ENCODE data around the gene HNRNPM.
"Not testable (repeated sequence)": the region's sequence is repeated elsewhere in the genome, so short reads cannot be mapped to it uniquely, and the experiment has no call there.

Gene HNRNPM, protein sequence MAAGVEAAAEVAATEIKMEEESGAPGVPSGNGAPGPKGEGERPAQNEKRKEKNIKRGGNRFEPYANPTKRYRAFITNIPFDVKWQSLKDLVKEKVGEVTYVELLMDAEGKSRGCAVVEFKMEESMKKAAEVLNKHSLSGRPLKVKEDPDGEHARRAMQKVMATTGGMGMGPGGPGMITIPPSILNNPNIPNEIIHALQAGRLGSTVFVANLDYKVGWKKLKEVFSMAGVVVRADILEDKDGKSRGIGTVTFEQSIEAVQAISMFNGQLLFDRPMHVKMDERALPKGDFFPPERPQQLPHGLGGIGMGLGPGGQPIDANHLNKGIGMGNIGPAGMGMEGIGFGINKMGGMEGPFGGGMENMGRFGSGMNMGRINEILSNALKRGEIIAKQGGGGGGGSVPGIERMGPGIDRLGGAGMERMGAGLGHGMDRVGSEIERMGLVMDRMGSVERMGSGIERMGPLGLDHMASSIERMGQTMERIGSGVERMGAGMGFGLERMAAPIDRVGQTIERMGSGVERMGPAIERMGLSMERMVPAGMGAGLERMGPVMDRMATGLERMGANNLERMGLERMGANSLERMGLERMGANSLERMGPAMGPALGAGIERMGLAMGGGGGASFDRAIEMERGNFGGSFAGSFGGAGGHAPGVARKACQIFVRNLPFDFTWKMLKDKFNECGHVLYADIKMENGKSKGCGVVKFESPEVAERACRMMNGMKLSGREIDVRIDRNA

DNA sequence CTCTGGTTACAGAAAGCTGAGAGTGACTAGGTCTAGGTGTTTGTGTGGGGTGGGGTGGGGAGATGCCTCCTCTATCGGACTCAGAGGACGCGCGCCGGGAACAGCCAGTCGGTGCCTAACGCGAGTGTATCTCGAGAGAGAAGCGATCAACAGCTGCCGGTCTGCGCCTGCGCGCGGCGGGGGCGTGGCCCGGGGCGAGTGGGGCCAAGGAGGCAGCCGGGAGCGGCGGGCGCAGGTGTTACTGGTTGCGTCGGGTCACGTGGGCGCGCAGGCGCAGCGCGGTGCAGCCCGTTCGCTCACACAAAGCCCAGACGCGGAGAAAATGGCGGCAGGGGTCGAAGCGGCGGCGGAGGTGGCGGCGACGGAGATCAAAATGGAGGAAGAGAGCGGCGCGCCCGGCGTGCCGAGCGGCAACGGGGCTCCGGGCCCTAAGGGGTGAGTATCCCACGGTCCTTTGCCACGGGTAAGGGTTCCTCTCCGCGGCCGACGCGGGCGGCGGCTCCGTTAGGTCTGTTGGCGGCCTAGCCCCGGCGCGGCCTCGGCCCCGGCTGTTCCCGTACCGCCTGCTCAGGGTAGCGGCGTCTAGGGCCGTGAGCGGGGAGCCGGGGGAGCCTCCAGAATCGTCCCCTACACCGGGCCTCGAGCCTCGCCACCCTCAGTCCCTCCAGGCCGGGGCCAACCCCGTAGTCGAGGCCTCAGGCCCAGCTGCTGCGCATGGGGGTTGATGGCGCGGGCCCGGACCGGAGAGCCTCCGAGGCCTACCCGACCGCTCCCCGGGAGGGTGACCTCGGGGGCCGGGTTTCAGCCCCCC is at the start of gene HNRNPM:
Gene HNRNPM, plus strand, starts transcription at position 299 of the 811 bp plus-strand sequence. Its CDS starts 24 bp downstream, at position 323.
- in situ Hi-C loops (cut with HindIII; ENCODE audit: low sequenced_read_pairs), result no loop called here

DNA sequence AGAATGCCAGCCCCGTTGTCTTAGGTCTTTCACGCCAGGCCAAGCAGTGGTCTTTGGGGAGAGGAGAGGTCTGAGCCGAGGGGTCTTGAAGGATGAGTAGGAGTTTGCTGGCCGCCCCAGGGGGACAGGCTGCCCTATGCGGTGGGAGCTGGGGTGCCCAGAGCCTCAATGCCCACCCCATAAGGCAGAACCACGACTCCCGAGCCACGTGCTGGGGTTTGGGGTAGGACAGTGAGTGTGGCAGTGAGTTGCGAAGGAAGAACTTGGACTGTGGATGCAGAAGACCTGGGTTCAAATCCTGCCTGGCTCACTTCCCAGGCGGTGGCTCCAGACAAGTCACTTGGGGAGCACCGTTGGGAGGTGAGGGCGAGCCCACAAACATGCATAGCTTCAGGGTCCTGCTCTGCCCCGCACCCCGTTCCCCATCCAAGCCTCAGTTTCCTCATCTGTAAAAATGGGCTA is 49.1 kb upstream of the HNRNPM start:
- in situ Hi-C loops (cut with HindIII; ENCODE audit: low sequenced_read_pairs), result no loop called here

DNA sequence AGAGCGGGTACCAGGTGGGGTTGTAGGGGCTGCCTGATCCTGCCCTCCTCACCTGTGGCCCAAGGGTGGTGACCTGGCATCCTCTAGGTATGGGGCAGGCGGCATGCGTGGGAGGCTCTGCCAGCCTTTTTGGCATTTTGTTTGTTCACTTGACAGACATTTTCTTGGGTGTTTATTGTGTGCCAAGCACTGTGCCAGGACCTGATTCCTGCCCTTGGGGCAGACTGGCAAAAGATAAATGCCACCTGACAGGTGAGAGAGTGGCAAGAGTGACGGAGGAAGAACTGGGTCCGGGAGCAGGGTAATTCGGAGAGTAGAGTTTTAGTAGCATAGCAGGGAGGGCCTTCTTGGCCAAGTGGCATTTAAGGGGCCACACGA is 48.6 kb upstream of the HNRNPM start:
- in situ Hi-C loops (cut with HindIII; ENCODE audit: low sequenced_read_pairs), result no loop called here

DNA sequence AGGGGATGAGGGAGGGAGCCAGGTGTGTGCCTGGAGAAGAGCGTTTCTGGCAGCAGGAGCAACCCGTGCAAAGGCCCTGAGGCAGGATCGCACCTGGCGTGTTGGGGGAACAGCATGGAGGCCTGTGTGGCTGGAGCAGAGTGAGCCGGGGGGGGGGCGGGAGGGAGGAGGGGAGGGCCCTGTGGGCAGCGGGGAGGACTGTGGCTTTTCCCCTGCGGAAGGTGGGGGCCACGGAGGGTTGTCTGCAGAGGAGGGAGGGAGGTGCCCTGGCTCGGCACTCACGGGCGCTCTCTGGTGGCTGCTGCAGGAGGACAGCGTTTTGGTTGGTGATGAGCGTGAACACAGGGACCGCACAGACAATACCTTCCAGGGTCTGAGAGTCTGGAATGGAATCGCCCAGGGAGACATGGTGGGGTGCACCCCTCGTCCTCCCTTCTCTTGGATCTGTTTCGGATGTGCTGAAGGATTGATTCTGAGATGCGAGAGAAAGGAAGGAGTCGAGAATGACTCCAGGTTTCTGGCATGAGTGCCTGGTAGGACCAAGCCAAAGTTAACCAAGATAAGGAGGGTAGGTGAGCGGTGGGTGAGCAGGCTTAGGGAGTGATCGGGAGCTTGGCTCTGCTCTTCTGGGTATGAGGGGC is 48.1 kb upstream of the HNRNPM start:
- in situ Hi-C loops (cut with HindIII; ENCODE audit: low sequenced_read_pairs), result no loop called here

DNA sequence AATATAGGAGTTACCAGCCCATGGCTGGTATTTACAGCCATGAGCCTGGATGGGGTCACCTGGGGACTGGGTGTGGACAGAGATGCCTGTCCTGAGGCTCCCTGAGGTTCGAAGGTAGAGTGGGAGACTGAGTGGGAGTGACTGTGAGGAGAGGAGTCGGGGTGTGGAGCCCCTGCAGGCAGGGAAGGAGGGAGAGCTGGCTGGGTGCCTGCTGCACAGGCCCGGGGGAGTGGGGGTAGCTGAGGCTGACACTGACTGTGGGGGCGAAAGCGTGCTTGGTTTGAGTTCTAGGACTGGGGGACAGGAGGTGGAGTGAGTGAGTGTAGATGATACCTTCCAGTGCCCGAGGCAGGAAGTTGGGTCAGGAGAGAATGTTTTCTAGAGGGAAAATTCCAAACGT is 47.5 kb upstream of the HNRNPM start:
- in situ Hi-C loops (cut with HindIII; ENCODE audit: low sequenced_read_pairs), result no loop called here

DNA sequence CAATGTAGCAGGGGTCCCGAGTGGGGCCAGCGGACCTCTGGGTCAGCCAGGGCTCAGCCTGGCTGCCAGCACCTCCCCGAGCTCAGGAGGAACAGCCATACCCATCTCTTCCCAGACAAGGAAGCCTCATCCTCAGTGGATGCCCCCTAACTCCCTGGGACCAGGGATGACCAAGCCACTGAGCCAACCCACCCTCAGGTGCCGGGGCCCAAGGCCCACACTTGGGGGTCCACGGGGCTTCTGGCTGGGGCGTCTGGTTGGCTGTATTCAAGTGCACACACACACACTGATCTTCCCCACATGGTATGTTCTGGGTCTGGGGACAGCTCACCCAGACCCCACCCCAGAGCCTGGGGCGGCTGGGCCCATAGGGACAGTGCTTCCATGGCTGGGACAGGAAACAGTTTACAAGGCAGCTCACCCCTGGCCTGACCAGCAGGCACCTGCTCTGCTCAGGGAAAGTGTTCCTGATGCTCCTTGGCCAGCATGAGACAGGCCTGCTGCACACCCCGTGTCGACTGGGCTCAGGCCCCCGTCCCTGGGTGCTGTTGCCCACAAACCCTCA is 46.9 kb upstream of the HNRNPM start:
- in situ Hi-C loops (cut with HindIII; ENCODE audit: low sequenced_read_pairs), result no loop called here

DNA sequence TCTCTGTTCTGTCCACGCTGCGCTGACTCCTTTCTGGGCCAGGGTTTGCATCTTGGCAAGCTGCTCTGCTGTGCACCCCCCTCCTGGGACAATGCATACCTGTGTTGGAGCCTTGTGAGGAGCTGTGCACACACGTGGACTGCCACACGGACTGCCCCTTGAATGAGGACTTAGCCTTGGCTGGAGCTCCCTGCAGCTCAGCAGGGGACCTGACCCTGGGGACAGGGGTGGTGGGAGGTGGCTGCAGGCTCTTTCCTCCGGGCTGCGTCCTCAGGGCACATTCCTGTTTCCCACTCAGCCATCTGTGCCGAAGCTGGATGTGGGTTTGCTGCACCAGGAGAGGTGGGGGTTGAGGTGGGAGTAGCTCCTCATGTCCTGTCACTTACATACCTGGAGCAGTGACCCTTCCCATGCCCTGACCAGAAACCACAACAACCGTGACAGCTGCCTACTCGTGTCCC is 46.4 kb upstream of the HNRNPM start:
- in situ Hi-C loops (cut with HindIII; ENCODE audit: low sequenced_read_pairs), result no loop called here

DNA sequence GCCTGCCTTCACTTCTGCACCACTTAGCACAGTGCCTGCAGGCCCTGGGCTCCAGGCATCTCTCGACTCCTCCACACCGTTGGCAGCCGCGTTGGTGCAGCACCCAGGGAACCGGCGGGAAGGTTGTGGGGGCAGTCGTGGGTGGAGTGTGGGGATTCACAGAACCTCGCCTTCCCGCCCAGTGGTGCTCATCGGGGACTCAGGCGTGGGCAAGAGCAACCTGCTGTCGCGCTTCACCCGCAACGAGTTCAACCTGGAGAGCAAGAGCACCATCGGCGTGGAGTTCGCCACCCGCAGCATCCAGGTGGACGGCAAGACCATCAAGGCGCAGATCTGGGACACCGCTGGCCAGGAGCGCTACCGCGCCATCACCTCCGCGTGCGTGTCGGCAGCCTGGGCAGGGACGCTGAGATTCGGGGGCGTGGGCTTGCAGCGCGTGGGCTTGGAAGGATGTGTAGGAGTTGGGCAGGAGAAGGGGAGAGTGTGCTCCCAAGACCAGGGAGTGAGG is 45.0 kb upstream of the HNRNPM start:
- in situ Hi-C loops (cut with HindIII; ENCODE audit: low sequenced_read_pairs), result no loop called here

DNA sequence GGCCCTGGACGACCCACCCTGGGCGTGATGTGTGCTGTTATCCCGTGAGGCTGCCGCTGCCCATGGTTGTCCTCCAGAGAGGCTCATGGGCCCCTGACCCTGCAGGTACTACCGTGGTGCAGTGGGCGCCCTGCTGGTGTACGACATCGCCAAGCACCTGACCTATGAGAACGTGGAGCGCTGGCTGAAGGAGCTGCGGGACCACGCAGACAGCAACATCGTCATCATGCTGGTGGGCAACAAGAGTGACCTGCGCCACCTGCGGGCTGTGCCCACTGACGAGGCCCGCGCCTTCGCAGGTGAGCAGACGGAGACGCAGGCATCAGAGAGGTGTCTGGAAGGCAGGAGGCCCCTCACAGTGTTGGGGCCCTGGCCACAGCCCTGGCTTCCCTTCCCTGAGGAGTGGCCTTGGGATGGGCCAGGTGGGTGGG is 42.8 kb upstream of the HNRNPM start:
- in situ Hi-C loops (cut with HindIII; ENCODE audit: low sequenced_read_pairs), result no loop called here

DNA sequence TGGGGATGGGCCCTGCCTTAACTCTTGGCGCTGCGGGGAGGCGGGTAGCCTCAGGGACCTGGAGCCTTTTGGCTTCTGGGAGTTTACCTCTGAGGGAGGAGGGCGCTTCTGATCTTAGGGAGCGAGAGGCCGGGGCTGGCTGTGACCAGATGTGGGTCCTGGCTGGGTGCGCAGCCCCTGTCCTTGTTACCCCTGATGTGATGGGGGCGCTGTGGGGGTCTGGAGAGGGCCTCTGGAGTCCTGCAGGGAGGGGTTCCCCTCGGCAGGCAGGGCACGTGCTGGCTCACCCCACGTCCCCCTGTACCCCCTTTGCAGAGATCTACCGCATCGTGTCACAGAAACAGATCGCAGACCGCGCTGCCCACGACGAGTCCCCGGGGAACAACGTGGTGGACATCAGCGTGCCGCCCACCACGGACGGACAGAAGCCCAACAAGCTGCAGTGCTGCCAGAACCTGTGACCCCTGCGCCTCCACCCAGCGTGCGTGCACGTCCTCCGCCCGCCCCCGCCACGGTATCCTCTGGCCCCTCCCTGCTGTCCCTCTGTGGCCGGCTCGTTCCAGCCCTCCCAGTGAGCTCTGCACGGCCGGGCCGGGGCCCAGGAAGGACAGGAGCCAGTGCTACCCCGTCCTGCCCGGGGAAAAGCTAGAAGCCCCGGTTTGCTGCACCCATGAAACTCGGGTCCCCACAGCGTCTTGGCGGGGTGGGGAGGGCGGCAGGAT is 41.5 kb upstream of the HNRNPM start:
- in situ Hi-C loops (cut with HindIII; ENCODE audit: low sequenced_read_pairs), result no loop called here

DNA sequence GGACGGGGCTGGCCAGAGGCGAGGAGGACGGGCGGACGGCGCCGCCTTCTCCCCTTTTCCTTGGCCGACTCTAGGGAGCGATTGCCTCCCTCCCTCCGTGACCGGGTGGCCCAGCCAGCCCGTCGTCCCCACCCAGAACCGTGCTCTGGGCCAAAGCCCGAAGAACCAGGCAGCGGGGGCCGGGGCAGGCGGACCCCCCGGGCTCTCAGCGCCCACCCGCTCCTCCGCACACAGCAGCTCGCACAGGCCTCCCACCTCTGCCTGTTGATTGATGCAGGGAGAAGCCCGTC is 41.0 kb upstream of the HNRNPM start:
- in situ Hi-C loops (cut with HindIII; ENCODE audit: low sequenced_read_pairs), result no loop called here

DNA sequence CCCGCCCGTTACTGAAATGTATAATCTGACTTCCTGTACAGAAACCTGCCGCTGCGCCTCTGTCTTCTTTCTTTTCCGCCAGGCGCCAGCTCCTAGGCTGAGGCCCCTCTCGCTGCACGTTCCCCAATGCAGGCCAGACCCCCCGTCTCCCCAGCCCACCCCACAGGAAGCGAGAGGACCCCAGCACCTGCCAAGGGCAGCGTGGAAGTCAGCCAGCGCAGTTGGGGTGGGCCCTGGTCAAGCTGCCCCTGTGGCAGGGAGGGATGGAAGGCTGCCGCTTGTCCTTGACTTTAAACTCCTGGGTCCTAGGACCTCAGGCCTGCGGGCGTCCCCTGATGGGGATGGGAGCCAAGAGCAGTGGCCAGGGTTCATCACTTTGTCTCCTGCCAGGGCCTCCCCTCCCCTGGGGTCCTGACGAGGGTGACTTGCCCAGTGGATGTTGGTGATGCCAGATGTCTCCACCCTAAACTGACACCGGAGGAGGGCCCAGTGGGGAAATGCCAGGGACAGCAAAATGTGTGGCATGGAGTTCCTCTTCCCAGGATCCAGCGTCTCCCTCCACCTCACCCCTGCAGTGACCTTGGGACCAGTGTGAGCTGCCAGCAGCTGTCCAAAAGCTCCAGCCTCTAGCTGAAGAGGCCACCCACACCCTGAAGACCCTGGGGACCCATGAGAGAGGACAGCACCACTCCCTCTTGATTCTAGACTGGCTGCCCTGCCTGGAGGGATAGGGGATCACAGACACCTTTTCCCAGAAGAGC is 40.2 kb upstream of the HNRNPM start:
- in situ Hi-C loops (cut with HindIII; ENCODE audit: low sequenced_read_pairs), result no loop called here

DNA sequence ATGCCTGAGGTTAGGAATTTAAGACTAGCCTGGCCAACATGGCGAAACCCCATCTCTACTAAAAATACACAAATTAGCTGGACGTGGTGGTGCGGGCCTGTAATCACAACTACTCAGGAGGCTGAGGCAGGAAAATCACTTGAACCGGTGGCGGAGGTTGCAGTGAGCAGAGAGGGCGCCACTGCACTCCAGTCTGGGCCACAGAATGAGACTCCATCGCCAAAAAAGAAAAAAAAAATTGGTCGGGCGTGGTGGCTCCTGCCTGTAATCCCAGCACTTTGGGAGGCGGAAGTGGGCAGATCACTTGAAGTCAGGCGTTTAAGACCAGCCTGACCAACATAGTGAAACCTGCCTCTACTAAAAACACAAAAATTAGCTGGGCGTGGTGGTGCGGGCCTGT is 34.1 kb upstream of the HNRNPM start:
- in situ Hi-C loops (cut with HindIII; ENCODE audit: low sequenced_read_pairs), result not testable (repeated sequence)

DNA sequence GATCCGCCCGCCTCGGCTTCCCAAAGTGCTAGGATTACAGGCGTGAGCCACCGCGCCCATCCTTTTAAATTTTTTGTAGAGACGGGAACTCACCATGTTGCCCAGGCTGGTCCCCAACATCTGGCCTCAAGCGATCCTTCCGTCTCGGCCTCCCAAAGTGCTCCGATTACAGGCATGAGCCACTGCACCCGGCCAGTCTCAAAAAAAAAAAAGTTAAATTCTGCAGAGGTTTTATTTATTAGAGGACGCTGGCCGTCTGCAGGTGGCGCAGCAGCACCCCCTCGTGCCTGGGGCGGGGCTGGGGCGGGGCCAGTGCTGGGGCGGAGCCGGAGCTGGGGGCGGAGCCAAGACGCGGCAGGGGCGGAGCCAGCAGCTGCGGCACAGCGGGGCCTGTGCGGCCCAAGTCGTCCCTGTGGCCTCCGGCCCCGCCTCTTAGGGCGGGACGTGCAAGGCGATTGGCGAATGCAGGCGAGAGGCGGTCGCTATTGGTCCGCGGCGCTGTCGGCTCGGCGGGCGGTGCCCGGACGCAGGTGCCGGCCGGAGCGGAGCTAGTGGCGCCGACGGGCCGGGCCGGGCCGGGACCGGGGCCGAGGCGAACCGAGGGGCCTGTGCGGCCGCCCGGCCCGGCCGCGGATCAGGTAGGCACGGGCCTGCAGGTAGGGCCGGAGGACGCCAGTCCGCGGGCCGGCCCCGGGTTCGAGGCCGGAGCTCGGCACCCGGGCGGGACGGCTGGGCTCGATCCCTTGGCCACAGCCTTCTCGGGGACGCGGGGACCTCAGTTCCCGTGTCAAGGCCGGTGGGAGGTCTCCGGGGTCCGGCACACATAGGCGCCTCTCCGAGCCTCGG is 31.8 kb upstream of the HNRNPM start, which contains the start of gene MARCHF2:
Gene MARCHF2, plus strand, starts transcription at position 523 of the 846 bp plus-strand sequence. CDS start 8,536 bp downstream, outside the sequence.
- in situ Hi-C loops (cut with HindIII; ENCODE audit: low sequenced_read_pairs), result no loop called here

DNA sequence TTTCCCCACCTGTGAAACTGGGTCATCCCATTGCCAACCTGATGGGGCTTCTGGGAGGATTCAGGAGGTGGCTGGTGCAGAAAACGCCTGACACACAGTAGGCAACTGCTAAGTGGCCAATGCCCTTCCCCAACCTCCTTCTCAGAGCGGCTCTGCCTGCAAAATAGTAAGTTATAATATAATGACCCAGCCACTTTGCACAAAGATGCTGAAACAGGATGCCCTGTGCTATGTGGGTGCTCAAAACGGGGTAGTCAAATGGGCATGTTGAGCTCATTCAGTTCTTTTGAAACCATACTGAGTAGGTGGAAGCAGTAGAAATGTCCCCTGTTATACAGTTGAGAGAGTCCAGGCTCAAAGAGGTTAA is 31.2 kb upstream of the HNRNPM start:
- in situ Hi-C loops (cut with HindIII; ENCODE audit: low sequenced_read_pairs), result no loop called here

DNA sequence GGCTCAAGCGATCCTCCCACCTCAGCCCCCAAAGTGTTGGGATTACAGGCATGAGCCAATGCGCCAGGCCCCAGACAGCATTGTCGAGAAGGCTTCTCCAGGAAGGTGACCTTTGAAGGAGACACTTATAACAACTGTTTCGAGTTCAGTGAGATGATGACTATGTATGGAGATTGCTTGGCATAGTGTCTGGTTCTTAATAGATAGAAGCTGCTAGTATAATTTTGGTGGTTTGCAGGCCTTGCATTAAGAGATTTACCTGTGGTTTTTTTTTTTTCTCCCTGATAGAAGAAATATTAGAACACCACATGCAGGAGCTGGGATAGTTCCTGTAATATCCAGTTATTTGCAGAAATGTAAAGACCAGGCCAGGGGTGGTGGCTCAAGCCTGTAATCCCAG is 28.0 kb upstream of the HNRNPM start:
- in situ Hi-C loops (cut with HindIII; ENCODE audit: low sequenced_read_pairs), result no loop called here

DNA sequence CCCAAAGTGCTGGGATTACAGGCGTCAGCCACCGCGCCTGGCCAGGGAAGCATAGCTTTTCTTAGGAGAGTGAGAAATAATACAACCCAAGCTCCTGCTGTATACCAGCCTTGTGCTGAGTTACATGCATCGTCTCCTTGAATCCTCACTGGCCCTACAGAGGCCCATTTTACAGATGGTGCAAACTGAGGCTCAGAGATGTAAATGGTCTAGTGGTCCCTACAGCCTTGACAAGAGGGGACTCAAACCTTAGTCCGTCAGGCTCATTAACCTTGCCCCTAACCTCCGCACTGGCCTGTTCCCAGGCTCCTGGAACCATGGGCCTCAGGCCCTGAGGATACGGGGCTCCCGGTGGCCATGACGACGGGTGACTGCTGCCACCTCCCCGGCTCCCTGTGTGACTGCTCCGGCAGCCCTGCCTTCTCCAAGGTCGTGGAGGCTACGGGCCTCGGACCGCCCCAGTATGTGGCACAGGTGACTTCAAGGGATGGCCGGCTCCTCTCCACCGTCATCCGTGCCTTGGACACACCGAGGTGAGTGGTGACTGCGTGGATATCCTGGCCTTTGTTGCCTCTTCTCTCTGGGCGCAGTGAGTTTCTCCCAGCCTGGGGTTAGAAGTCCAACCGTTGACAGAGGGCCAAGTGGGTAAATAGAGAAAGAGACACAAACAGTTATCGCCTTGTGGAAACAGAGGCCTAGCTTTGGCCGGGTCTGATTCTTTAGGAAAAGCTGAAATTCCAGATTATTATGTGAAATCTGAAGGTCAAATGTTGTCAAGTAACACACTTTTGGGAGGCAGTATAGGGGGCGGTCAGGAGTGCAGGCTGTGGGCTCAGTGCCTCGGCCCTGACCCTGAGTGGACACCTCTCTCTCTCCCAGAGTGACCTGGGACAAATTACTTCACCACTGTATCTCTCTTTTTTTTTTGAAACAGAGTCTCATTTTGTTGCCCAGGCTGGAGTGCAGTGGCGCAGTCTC is 23.0 kb upstream of the HNRNPM start:
- in situ Hi-C loops (cut with HindIII; ENCODE audit: low sequenced_read_pairs), result no loop called here
